CD4-positive, alpha-beta memory T cell (primary cell): ENCODE measurements around the gene SLAMF7. TPM values are rescaled to one million over a fixed set of nuclear protein-coding genes. Genes with fewer than 3 reads are reported as not detected.
A peak's percentile ranks its signal among the peaks of the same experiment; 100 is the strongest.

ENCODE experiments used
- CTCF ChIA-PET: fragments of 350-600 bp; sonication (Branson Sonifier 250); formaldehyde crosslinking; loops from one replicate; lab custom pipeline; 2021; ENCODE audit warnings: inconsistent platforms; ENCODE audit not compliant: partially characterized antibody; lab: Charles Lee
- POLR2A ChIA-PET: fragments of 350-600 bp; sonication (Branson Sonifier 250); formaldehyde crosslinking; loops from one replicate; lab custom pipeline; 2021; ENCODE audit not compliant: partially characterized antibody; lab: Charles Lee
- DNase-seq, 5 donors: peaks; one replicate each; pipeline versions ENCODE4 v3.0.0 to v3.0.0-alpha.2; 2020 to 2022; ENCODE audit warnings: mixed read lengths in 1 of 5
- H3K27ac ChIP-seq: one replicate; pipeline ENCODE4 v1.7.0; 2013; ENCODE audit warnings: low read depth, low read length
- H3K27me3 ChIP-seq: 2 replicates; pipeline ENCODE4 v1.7.0; 2013; ENCODE audit warnings: mild to moderate bottlenecking, low read length, moderate library complexity; ENCODE audit not compliant: insufficient read depth
- H3K36me3 ChIP-seq: 2 replicates; pipeline ENCODE4 v1.7.0; 2013; ENCODE audit warnings: mild to moderate bottlenecking, low read length, moderate library complexity; ENCODE audit not compliant: insufficient read depth
- H3K4me1 ChIP-seq: 2 replicates; pipeline ENCODE4 v1.7.0; 2013; ENCODE audit warnings: mild to moderate bottlenecking, low read length, moderate library complexity; ENCODE audit not compliant: insufficient read depth
- H3K4me3 ChIP-seq, 2 donors: one replicate each; pipeline ENCODE4 v1.7.0; 2013; ENCODE audit warnings: low read length in 2 of 2, mild to moderate bottlenecking in 1 of 2
- H3K9me3 ChIP-seq, 2 donors: one replicate each; pipeline ENCODE4 v1.7.0; 2013; ENCODE audit warnings: low read length in 2 of 2, control low read depth in 1 of 2; ENCODE audit not compliant: control insufficient read depth in 1 of 2
- H3K27ac Mint-ChIP-seq, 7 donors: one replicate each; pipeline ENCODE4 v1.8.0; 2020 to 2021; ENCODE audit warnings: mixed read lengths in 7 of 7, mild to moderate bottlenecking in 6 of 7, inconsistent platforms in 3 of 7, moderate library complexity in 3 of 7
- H3K27me3 Mint-ChIP-seq, 2 donors: one replicate each; pipeline ENCODE4 v1.8.0; 2020 to 2021; ENCODE audit warnings: mixed read lengths in 2 of 2
- H3K36me3 Mint-ChIP-seq, 2 donors: one replicate each; pipeline ENCODE4 v1.8.0; 2020 to 2021; ENCODE audit warnings: mixed read lengths in 2 of 2, inconsistent platforms in 1 of 2, mild to moderate bottlenecking in 1 of 2
- H3K4me1 Mint-ChIP-seq, 4 donors: one replicate each; pipeline ENCODE4 v1.8.0; 2020 to 2021; ENCODE audit warnings: mixed read lengths in 4 of 4, mild to moderate bottlenecking in 1 of 4
- H3K4me3 Mint-ChIP-seq, 8 donors: one replicate each; pipeline ENCODE4 v1.8.0; 2020 to 2021; ENCODE audit warnings: mixed read lengths in 8 of 8, mild to moderate bottlenecking in 7 of 8, moderate library complexity in 6 of 8, inconsistent platforms in 3 of 8
- H3K9me3 Mint-ChIP-seq, 8 donors: one replicate each; pipeline ENCODE4 v1.8.0; 2020 to 2021; ENCODE audit warnings: mixed read lengths in 8 of 8, mild to moderate bottlenecking in 5 of 8, inconsistent platforms in 3 of 8, moderate library complexity in 1 of 8
- intact Hi-C: fragments of 100-400 bp; cut with micrococcal nuclease; formaldehyde crosslinking; loops from one replicate; pipeline ENCODE4 v1.15.1; 2023
- polyA plus RNA-seq, 2 donors: library from polyadenylated mRNA; unstranded; fragments of 300-500 nt; fragmentation: Illumina TruSeq; gene quantifications; one replicate each; pipeline ENCODE4 v1.2.3, GENCODE V29; 2021
- total RNA-seq, 2 experiments: library from RNA; stranded (reverse); gene quantifications; one replicate each; pipeline ENCODE4 v1.2.3, GENCODE V29; 2021

Gene SLAMF7
- total and polyA plus RNA-seq, 4 experiments from 2014 or later = 2.8 to 8.2 (median 5.4) TPM

DNA sequence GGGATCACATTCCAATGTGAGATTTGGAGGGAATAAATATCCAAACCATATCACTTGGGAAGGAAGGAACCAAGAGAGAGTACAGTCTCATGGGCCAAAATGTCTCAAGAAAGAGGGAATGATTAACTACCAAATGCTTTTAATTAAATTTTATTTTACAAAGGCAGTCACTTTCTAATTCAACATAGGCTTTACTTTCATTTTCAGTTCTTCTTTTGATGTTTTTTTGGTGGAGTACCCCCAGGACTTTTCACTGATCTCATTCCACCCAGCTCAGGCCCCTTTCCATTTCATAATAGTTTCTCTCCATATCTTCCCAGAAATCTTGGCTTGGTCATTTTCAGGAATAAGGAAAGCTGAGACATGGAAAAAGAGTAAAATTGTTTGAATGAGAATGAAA lies 5.1 kb upstream of the SLAMF7 start:
- H3K9me3 ChIP-seq = no peaks in the 10 kb centered on the region
- peaks cover 0 to 29% (median 14%) of the 10 kb centered on the region in 8 donors for H3K9me3 Mint-ChIP-seq
- no peaks in the 10 kb centered on the region for H3K27me3 ChIP-seq
- peak overlapping the region in 6 of 7 donors; percentile 1 to 79 (median 26) for H3K27ac Mint-ChIP-seq
- DNase-seq = peak in 1 of 5 donors; percentile 12
- peaks cover 25% of the 10 kb centered on the region for H3K4me1 ChIP-seq
- no peak overlapping the region for H3K27ac ChIP-seq
- CTCF ChIA-PET = interaction anchor here (1.3 to 2.0 kb wide), 6 partner anchors 10 to 217 kb away, joined by 4 to 9 read pairs (median 5); no protein-coding TSS in a partner anchor
- H3K27me3 Mint-ChIP-seq = no peaks in the 10 kb centered on the region
- intact Hi-C loops = no loop called here
- peaks cover 25 to 40% (median 31%) of the 10 kb centered on the region in 4 donors for H3K4me1 Mint-ChIP-seq
- peak overlapping the region in 1 of 2 donors; percentile 7 for H3K4me3 ChIP-seq
- peaks cover 5 to 12% of the 10 kb centered on the region in 2 donors for H3K36me3 Mint-ChIP-seq
- peak overlapping the region in 7 of 8 donors; percentile 26 to 74 (median 55) for H3K4me3 Mint-ChIP-seq
- POLR2A ChIA-PET = interaction anchor here (1.5 kb wide), 1 partner anchor 27 kb away, joined by 4 read pairs; no protein-coding TSS in a partner anchor
- H3K36me3 ChIP-seq = no peaks in the 10 kb centered on the region

- H3K27ac ChIP-seq = no peak overlapping the region
Measured at GRCh38 chr1:160734301-160734700, 4.7 kb upstream of the SLAMF7 start.

GRCh38 chr1:160738271-160738670 lies 776 bp upstream of the SLAMF7 start:
- intact Hi-C loops = no loop called here

More at GRCh38 chr1:160734301-160734700, 4.7 kb upstream of the SLAMF7 start:
- H3K4me3 Mint-ChIP-seq = peak overlapping the region in 7 of 8 donors; percentile 26 to 74 (median 55)
- H3K27me3 Mint-ChIP-seq = no peaks in the 10 kb centered on the region
- no peak for DNase-seq
- Histone ChIP-seq H3K9me3 (no peaks in the 10 kb centered on the region), H3K4me3 (no peak overlapping the region), H3K36me3 (no peaks in the 10 kb centered on the region), H3K4me1 (peaks cover 25% of the 10 kb centered on the region), H3K27me3 (no peaks in the 10 kb centered on the region)
- peaks cover 26 to 45% (median 34%) of the 10 kb centered on the region in 4 donors for H3K4me1 Mint-ChIP-seq
- H3K36me3 Mint-ChIP-seq = peaks cover 5 to 12% of the 10 kb centered on the region in 2 donors
- intact Hi-C loops = no loop called here
- peak overlapping the region in 5 of 7 donors; percentile 1 to 79 (median 10) for H3K27ac Mint-ChIP-seq
- peaks cover 0 to 29% (median 14%) of the 10 kb centered on the region in 8 donors for H3K9me3 Mint-ChIP-seq
- CTCF ChIA-PET = interaction anchor here (1.5 to 2.0 kb wide), 4 partner anchors 33 to 217 kb away, joined by 4 to 9 read pairs (median 6); no protein-coding TSS in a partner anchor
- POLR2A ChIA-PET = no interaction called here

GRCh38 chr1:160740133-160740688 lies 1.2 kb downstream of the SLAMF7 start:
- H3K27ac Mint-ChIP-seq = peak overlapping the region in 4 of 7 donors; percentile 26 to 72 (median 31)
- H3K36me3 ChIP-seq = no peaks in the 10 kb centered on the region
- no peak overlapping the region for H3K27ac ChIP-seq
- peaks cover 0 to 27% (median 13%) of the 10 kb centered on the region in 8 donors for H3K9me3 Mint-ChIP-seq
- H3K27me3 ChIP-seq = no peaks in the 10 kb centered on the region
- intact Hi-C loops = no loop called here
- no peaks in the 10 kb centered on the region for H3K9me3 ChIP-seq
- H3K36me3 Mint-ChIP-seq = peaks cover 5 to 6% of the 10 kb centered on the region in 2 donors
- ChIA-PET POLR2A (no interaction called here), CTCF (interaction anchor here (1.0 to 1.6 kb wide), 4 partner anchors 13 to 28 kb away, joined by 3 to 4 read pairs (median 3); no protein-coding TSS in a partner anchor)
- H3K4me1 Mint-ChIP-seq = peaks cover 15 to 57% (median 36%) of the 10 kb centered on the region in 4 donors
- no peaks in the 10 kb centered on the region for H3K27me3 Mint-ChIP-seq
- no peak for DNase-seq
- peak overlapping the region in 6 of 8 donors; percentile 19 to 69 (median 36) for H3K4me3 Mint-ChIP-seq
- peaks cover 23% of the 10 kb centered on the region for H3K4me1 ChIP-seq
- H3K4me3 ChIP-seq = no peak overlapping the region

More at GRCh38 chr1:160738271-160738670, 776 bp upstream of the SLAMF7 start:
- CTCF ChIA-PET = interaction anchor here (1.1 to 1.5 kb wide), 5 partner anchors 11 to 97 kb away, joined by 3 to 8 read pairs (median 4); no protein-coding TSS in a partner anchor
- Mint-ChIP-seq H3K27ac (peak overlapping the region in 1 of 7 donors; percentile 80), H3K4me3 (no peak overlapping the region), H3K36me3 (peaks cover 5 to 12% of the 10 kb centered on the region in 2 donors), H3K27me3 (no peaks in the 10 kb centered on the region), H3K9me3 (peaks cover 0 to 29% (median 13%) of the 10 kb centered on the region in 8 donors), H3K4me1 (peaks cover 17 to 53% (median 35%) of the 10 kb centered on the region in 4 donors)
- Histone ChIP-seq H3K9me3 (no peaks in the 10 kb centered on the region), H3K27ac (no peak overlapping the region), H3K36me3 (no peaks in the 10 kb centered on the region), H3K27me3 (no peaks in the 10 kb centered on the region), H3K4me3 (no peak overlapping the region), H3K4me1 (peaks cover 18% of the 10 kb centered on the region)
- no peak for DNase-seq
- POLR2A ChIA-PET = interaction anchor here (0.8 to 1.7 kb wide), 4 partner anchors 18 to 55 kb away, joined by 3 to 6 read pairs (median 4); no protein-coding TSS in a partner anchor

- H3K4me3 Mint-ChIP-seq = peak overlapping the region in 5 of 8 donors; percentile 1 to 44 (median 35)
- Histone ChIP-seq H3K27ac (no peak overlapping the region), H3K4me3 (no peak overlapping the region), H3K4me1 (peaks cover 23% of the 10 kb centered on the region), H3K27me3 (no peaks in the 10 kb centered on the region), H3K36me3 (no peaks in the 10 kb centered on the region), H3K9me3 (no peaks in the 10 kb centered on the region)
- H3K36me3 Mint-ChIP-seq = peaks cover 3% of the 10 kb centered on the region in 2 donors
- H3K4me1 Mint-ChIP-seq = peaks cover 15 to 57% (median 36%) of the 10 kb centered on the region in 4 donors
- H3K27me3 Mint-ChIP-seq = no peaks in the 10 kb centered on the region
- CTCF ChIA-PET = interaction anchor here (1.0 to 1.6 kb wide), 4 partner anchors 14 to 27 kb away, joined by 3 to 4 read pairs (median 3); no protein-coding TSS in a partner anchor
- DNase-seq = no peak
- peak overlapping the region in 5 of 7 donors; percentile 5 to 87 (median 36) for H3K27ac Mint-ChIP-seq
- intact Hi-C loops = no loop called here
- POLR2A ChIA-PET = no interaction called here
- peaks cover 0 to 21% (median 9%) of the 10 kb centered on the region in 8 donors for H3K9me3 Mint-ChIP-seq
Measured at GRCh38 chr1:160741092-160741501, 2.0 kb downstream of the SLAMF7 start.

- Histone ChIP-seq H3K4me3 (no peak overlapping the region), H3K9me3 (no peaks in the 10 kb centered on the region), H3K27ac (no peak overlapping the region), H3K4me1 (peaks cover 23% of the 10 kb centered on the region), H3K27me3 (no peaks in the 10 kb centered on the region), H3K36me3 (no peaks in the 10 kb centered on the region)
- no peaks in the 10 kb centered on the region for H3K27me3 Mint-ChIP-seq
- H3K27ac Mint-ChIP-seq = peak overlapping the region in 3 of 7 donors; percentile 5 to 53 (median 25)
- intact Hi-C loops = no loop called here
- ChIA-PET CTCF (interaction anchor here (0.6 to 1.6 kb wide), 2 partner anchors 17 to 713 kb away, joined by 4 read pairs; no protein-coding TSS in a partner anchor), POLR2A (interaction anchor here (1.0 kb wide), 1 partner anchor 14 kb away, joined by 4 read pairs; no protein-coding TSS in a partner anchor)
- no peak for DNase-seq
- peak overlapping the region in 5 of 8 donors; percentile 7 to 35 (median 25) for H3K4me3 Mint-ChIP-seq
- H3K4me1 Mint-ChIP-seq = peaks cover 15 to 57% (median 36%) of the 10 kb centered on the region in 4 donors
- H3K36me3 Mint-ChIP-seq = peaks cover 0 to 2% of the 10 kb centered on the region in 2 donors
- H3K9me3 Mint-ChIP-seq = peaks cover 0 to 14% (median 5%) of the 10 kb centered on the region in 8 donors
Measured at GRCh38 chr1:160741612-160742348, 2.7 kb downstream of the SLAMF7 start.
